Breast epithelium (tissue), 4 donors: ENCODE results near the gene MS4A14. TPM values are rescaled to one million over a fixed set of nuclear protein-coding genes. Genes with fewer than 3 reads are reported as not detected.

Experiments
- DNase-seq, 2 donors: peaks; one replicate each; pipeline ENCODE4 v3.0.0-alpha.2; 2019; ENCODE audit warnings: low spot score in 2 of 2
- H3K27ac ChIP-seq, 2 donors: fragments of 200-600 bp; sonication (generic) in 1 of 2; one replicate each; pipeline ENCODE4 v1.5.1; 2016 to 2019; ENCODE audit warnings: mild to moderate bottlenecking in 1 of 2
- H3K27me3 ChIP-seq, 2 donors: fragments of 200-600 bp; sonication (generic) in 1 of 2; one replicate each; pipeline versions ENCODE4 v1.5.1 to v1.6.0; 2017 to 2019; ENCODE audit warnings: control low read depth in 1 of 2, mild to moderate bottlenecking in 1 of 2
- H3K36me3 ChIP-seq: fragments of 200-600 bp; one replicate; pipeline ENCODE4 v1.5.1; 2019
- H3K4me1 ChIP-seq, 2 donors: fragments of 200-600 bp; sonication (generic); one replicate each; pipeline ENCODE4 v1.5.1; 2016 to 2019; ENCODE audit warnings: control low read depth in 1 of 2
- H3K4me3 ChIP-seq, 3 donors: fragments of 200-600 bp; sonication (generic); 1 replicate in 2 of 3; 2 replicates in 1 of 3; pipeline ENCODE4 v1.5.1; 2016 to 2019; ENCODE audit warnings: mild to moderate bottlenecking in 3 of 3, moderate library complexity in 2 of 3
- H3K9me3 ChIP-seq, 2 donors: fragments of 200-600 bp; sonication (generic) in 1 of 2; one replicate each; pipeline ENCODE4 v1.5.1; 2016 to 2019; ENCODE audit warnings: control low read depth in 1 of 2
- POLR2A ChIP-seq: fragments of 450-650 bp; IDR thresholded peaks from one replicate; pipeline ENCODE4 v1.6.1; 2016; ENCODE audit warnings: antibody characterized with exemption, mild to moderate bottlenecking, moderate library complexity
- POLR2AphosphoS5 ChIP-seq, 3 donors: sonication (generic); formaldehyde crosslinking; IDR thresholded peaks; one replicate each; pipeline ENCODE4 v1.6.1; 2017; ENCODE audit warnings: antibody characterized with exemption in 3 of 3
- intact Hi-C: fragments of 100-400 bp; cut with DNase I; formaldehyde crosslinking; loops from one replicate; pipeline ENCODE4 v1.15.1; 2023; ENCODE audit warnings: low total_unique reads
- total RNA-seq, 3 donors: library from RNA; depleted of rRNA; stranded (reverse); fragments of >200 nt; gene quantifications; one replicate each; pipeline ENCODE4 v1.1.0, GENCODE V29; 2016
- TF ChIP-seq, protein P1 (sequence below), 3 donors: fragments of 450-650 bp; IDR thresholded peaks; one replicate each; pipeline ENCODE4 v1.5.1; 2016 to 2017; ENCODE audit warnings: antibody characterized with exemption in 3 of 3, mild to moderate bottlenecking in 3 of 3, moderate library complexity in 3 of 3

The MS4A14 gene
- total RNA-seq, 3 donors from 2014 or later, result 2.3 to 6.7 (median 2.5) TPM

DNA sequence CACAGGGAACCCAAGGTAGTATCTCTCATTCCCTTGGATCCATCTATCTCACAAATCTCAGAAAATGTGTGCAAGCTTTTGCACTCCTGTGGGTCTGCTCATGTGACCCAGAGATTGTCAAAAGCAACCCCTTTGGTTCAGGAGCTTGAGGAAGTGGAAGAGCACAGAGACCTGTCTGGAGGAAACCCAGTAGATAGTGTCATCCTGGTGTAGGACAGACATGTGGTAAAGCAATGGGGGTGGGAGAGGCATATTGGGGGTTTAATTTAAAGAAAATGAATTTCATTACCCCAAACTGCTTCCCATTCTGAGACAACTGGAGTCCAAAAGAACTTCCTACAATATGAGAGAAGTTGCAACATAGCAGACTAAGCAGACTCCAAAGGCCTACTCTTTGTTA lies 5.8 kb upstream of the MS4A14 start:
- DNase-seq, result no peak
- H3K27ac ChIP-seq, result no peak overlapping the region
- H3K4me1 ChIP-seq, result no peaks in the 10 kb centered on the region
- no peaks in the 10 kb centered on the region for H3K9me3 ChIP-seq
- intact Hi-C loops, result no loop called here
- TF ChIP-seq POLR2A, result no peak
- TF ChIP-seq, protein P1, sequence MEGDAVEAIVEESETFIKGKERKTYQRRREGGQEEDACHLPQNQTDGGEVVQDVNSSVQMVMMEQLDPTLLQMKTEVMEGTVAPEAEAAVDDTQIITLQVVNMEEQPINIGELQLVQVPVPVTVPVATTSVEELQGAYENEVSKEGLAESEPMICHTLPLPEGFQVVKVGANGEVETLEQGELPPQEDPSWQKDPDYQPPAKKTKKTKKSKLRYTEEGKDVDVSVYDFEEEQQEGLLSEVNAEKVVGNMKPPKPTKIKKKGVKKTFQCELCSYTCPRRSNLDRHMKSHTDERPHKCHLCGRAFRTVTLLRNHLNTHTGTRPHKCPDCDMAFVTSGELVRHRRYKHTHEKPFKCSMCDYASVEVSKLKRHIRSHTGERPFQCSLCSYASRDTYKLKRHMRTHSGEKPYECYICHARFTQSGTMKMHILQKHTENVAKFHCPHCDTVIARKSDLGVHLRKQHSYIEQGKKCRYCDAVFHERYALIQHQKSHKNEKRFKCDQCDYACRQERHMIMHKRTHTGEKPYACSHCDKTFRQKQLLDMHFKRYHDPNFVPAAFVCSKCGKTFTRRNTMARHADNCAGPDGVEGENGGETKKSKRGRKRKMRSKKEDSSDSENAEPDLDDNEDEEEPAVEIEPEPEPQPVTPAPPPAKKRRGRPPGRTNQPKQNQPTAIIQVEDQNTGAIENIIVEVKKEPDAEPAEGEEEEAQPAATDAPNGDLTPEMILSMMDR (IDR thresholded peaks at IDR 0.05), result no peak
- TF ChIP-seq POLR2AphosphoS5 (IDR thresholded peaks at IDR 0.05), result no peak
- H3K4me3 ChIP-seq, result no peak overlapping the region
- no peaks in the 10 kb centered on the region for H3K36me3 ChIP-seq
- H3K27me3 ChIP-seq, result no peaks in the 10 kb centered on the region

DNA sequence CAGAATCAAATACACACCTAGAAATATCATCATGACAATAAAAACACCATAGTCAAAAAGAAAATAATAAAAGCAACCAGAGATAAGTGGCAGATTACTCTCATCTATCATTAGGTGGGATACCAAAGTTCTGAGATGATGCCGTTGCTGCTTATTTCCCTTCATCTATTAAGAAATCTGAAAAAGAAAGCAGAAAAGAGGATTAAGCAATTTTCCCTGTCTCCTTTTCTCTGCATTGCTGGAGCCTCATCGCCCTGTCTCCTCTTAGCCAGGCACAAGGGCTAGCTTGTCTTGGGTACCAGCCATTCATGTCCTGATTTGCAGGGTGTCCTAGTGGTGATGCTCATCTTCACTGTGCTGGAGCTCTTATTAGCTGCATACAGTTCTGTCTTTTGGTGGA lies 3.9 kb upstream of the MS4A14 start:
- no peaks in the 10 kb centered on the region for H3K27me3 ChIP-seq
- no peaks in the 10 kb centered on the region for H3K4me1 ChIP-seq
- H3K9me3 ChIP-seq, result no peaks in the 10 kb centered on the region
- TF ChIP-seq, protein P1 (IDR thresholded peaks at IDR 0.05), result no peak
- TF ChIP-seq POLR2A, result no peak
- TF ChIP-seq POLR2AphosphoS5 (IDR thresholded peaks at IDR 0.05), result no peak
- no peaks in the 10 kb centered on the region for H3K36me3 ChIP-seq
- no peak overlapping the region for H3K4me3 ChIP-seq
- DNase-seq, result no peak
- intact Hi-C loops, result no loop called here
- H3K27ac ChIP-seq, result no peak overlapping the region

DNA sequence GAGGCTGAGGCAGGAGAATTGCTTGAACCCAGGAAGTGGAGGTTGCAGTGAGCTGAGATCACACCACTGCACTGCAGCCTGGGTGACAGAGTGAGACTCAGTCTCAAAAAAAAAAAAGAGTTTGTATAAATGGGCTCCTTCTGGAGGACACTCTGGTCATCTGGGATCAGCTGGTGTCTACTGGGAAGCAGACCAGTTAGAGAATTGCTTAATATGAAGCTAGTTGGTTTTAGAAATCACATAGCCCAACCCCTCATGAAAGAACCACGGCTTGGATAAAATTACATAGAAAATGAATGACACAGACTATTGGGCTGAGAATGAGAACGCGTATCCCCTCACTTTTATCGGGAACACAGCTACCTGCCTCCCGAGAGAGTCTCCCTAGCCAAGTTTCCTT lies 3.2 kb upstream of the MS4A14 start:
- Histone ChIP-seq H3K9me3 (no peaks in the 10 kb centered on the region), H3K4me3 (no peak overlapping the region), H3K27me3 (no peaks in the 10 kb centered on the region), H3K27ac (no peak overlapping the region), H3K36me3 (no peaks in the 10 kb centered on the region), H3K4me1 (no peaks in the 10 kb centered on the region)
- TF ChIP-seq, protein P1 (IDR thresholded peaks at IDR 0.05), result no peak
- TF ChIP-seq POLR2AphosphoS5 (IDR thresholded peaks at IDR 0.05), result no peak
- TF ChIP-seq POLR2A, result no peak
- intact Hi-C loops, result no loop called here
- DNase-seq, result no peak

DNA sequence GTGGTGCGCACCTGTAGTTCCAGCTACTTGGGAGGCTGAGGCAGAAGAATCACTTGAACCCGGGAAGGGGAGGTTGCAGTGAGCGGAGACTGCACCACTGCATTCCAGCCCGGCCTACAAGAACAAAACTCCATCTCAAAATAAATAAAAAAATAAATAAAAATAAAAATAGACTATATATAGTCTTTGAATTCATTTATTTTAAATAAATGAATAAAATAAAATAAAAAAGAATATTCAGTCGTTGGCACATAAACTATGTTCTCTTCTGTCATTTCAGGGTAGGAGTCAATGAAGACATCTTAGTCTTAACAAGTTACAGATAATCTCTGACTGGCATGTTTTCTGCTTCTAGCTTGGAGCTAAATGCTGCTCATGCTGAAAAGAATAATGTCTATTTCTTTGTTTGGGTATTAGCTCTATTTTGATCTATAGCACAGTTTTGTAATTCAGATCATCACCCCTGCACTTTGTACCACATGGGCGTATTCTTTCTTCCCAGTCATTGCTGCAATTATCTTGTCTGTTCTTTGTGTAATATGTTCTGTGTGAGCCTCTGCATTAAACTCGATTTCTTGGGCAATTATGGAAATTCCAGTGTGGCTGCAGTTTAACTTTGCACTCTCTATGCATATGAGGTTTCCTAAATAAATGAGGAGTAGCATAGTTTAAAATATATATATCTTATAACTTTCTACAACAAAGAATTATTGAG lies 1.4 kb upstream of the MS4A14 start:
- TF ChIP-seq POLR2A (no peak), POLR2AphosphoS5 (IDR thresholded peaks at IDR 0.05) (no peak)
- TF ChIP-seq, protein P1 (IDR thresholded peaks at IDR 0.05), result no peak
- H3K4me1 ChIP-seq, result no peaks in the 10 kb centered on the region

GRCh38 chr11:60396799-60397198 lies 540 bp downstream of the MS4A14 start:
- TF ChIP-seq POLR2A, result no peak
- no peak for TF ChIP-seq POLR2AphosphoS5 (IDR thresholded peaks at IDR 0.05)
- TF ChIP-seq, protein P1 (IDR thresholded peaks at IDR 0.05), result no peak
- Histone ChIP-seq H3K4me1 (no peaks in the 10 kb centered on the region), H3K27ac (no peak overlapping the region), H3K4me3 (no peak overlapping the region), H3K27me3 (no peaks in the 10 kb centered on the region), H3K9me3 (no peaks in the 10 kb centered on the region), H3K36me3 (no peaks in the 10 kb centered on the region)
- intact Hi-C loops, result no loop called here
- no peak for DNase-seq

More for the DNA sequence above, 1.4 kb upstream of the MS4A14 start:
- intact Hi-C loops, result no loop called here
- Histone ChIP-seq H3K9me3 (no peaks in the 10 kb centered on the region), H3K27me3 (no peaks in the 10 kb centered on the region), H3K36me3 (no peaks in the 10 kb centered on the region), H3K4me3 (no peak overlapping the region), H3K27ac (no peak overlapping the region)
- DNase-seq, result no peak
